ENCODE measurements around the gene PTCH1.

DNA sequence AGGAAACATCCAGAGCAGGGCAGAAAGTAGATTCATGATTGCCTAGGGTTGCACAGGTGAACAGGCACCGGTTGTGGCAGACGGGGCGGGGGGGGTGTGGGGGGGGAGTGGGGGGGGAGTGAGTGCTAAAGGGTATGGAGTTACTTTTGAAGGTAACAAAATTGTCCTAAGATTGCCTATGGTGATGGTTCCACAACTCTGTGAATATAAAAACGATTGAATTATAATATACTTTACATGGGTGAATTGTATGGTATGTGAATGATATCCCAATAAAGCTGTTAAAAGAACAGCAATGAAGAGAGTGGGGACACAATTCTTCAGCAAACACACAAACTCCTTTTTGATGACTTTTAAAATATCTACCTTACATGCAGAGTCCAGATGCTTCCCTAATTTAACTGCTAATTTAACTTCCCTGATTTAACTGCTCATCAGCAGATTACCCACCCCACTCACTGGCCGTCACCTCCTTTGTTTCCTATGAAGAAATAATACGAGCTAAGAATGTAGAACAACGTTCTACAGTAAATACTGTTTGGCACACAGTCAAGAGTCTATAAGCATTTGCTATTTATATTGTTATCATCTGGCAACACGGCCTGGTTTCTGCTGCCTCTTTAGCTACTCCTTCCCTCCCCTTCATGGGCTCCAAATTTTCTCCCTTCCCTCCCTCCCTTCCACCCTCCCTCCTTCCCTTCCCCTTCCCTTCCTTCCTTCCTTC lies 83.5 kb downstream of the PTCH1 start:
- no peak for TF ChIP-seq POLR2A (IDR thresholded peaks at IDR 0.05)
- TF ChIP-seq, protein P1, sequence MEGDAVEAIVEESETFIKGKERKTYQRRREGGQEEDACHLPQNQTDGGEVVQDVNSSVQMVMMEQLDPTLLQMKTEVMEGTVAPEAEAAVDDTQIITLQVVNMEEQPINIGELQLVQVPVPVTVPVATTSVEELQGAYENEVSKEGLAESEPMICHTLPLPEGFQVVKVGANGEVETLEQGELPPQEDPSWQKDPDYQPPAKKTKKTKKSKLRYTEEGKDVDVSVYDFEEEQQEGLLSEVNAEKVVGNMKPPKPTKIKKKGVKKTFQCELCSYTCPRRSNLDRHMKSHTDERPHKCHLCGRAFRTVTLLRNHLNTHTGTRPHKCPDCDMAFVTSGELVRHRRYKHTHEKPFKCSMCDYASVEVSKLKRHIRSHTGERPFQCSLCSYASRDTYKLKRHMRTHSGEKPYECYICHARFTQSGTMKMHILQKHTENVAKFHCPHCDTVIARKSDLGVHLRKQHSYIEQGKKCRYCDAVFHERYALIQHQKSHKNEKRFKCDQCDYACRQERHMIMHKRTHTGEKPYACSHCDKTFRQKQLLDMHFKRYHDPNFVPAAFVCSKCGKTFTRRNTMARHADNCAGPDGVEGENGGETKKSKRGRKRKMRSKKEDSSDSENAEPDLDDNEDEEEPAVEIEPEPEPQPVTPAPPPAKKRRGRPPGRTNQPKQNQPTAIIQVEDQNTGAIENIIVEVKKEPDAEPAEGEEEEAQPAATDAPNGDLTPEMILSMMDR (IDR thresholded peaks at IDR 0.05 in 4 of 5, conservative IDR thresholded peaks at IDR 0.05 in 1 of 5) = no peak
